COLO829 (cell line): ENCODE data around the gene SLC26A4.
"Not testable (repeated sequence)": the region's sequence is repeated elsewhere in the genome, so short reads cannot be mapped to it uniquely, and the experiment has no call there.

Source experiments
- DNase-seq: peaks from one replicate; pipeline ENCODE4 v3.0.0; 2012; ENCODE audit warnings: low spot score

SLC26A4 gene

DNA sequence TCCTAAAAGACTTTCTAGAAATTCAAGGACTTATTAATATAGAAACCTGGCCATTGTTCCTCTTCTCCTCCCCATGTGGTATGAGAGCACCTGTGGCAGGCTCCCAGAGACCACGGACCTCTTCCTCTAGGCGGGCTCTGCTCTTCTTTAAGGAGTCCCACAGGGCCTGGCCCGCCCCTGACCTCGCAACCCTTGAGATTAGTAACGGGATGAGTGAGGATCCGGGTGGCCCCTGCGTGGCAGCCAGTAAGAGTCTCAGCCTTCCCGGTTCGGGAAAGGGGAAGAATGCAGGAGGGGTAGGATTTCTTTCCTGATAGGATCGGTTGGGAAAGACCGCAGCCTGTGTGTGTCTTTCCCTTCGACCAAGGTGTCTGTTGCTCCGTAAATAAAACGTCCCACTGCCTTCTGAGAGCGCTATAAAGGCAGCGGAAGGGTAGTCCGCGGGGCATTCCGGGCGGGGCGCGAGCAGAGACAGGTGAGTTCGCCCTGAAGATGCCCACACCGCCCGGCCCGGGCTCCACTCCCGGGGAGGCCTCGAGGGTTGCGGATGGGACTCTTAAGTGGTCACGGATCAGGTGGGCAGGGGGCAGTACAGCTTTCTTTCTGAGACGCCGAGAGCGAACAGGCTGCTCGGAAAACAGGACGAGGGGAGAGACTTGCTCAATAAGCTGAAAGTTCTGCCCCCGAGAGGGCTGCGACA lies at the start of gene SLC26A4:
SLC26A4 (plus strand) TSS at position 448 of the 700 bp plus-strand sequence. CDS start 814 bp downstream, outside the sequence.
- no peak for DNase-seq

DNA sequence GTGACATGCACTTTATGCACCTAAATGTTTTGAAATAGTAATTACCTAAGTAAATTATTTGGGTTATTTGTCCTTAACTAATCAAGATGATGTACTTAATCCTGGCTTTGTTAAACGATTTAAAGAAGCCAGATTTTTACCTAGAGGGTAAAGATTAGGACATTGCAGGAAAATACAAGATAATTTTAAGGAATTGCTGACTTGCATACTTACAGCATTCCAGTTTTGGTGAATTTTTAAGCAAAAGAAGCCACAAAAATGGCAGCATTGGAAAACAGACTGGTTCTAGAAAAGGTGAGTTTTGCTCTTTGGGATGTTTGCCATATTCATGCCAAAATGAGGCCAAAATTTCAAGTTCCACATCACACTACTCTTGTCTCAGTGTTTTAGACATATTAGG lies 47.2 kb upstream of the SLC26A4 start:
- DNase-seq: no peak

DNA sequence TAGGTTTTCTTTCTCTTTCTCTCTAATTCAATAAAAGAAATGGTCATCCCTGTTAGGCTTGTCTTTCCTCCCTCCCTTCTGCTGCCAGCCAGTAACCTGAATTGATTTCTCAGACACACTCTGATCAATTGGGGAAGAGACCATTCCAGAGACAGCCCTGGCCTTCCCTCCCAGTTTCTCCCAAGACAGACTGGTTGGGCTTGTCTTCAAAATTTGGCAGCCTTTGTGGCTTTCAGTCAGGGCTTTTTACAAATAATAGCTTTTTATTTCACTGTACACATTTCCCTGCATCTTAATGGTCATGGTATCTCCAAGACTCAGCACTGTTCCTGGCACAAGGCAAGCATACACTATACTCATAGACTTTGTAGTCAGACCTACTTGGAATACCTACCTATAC lies 46.7 kb upstream of the SLC26A4 start:
- DNase-seq: no peak

DNA sequence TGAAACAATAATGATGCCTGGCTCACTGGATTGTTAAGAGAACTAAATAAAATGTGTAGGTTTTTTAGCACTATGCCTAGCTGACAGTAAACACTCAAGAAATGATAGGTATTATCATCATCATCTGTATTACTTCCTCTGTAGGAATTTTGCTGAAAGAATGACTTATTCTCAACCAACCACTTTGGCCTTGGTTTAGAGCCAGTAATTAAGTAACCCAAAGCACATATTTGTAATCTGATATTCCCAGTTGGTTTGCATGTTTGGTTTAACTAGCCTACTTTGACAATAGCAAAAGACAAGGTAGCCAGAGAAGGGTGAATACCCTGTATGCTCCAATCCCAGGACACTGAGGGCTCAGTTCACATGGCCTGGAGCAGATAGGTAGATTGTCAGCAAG lies 46.2 kb upstream of the SLC26A4 start:
- DNase-seq: no peak

DNA sequence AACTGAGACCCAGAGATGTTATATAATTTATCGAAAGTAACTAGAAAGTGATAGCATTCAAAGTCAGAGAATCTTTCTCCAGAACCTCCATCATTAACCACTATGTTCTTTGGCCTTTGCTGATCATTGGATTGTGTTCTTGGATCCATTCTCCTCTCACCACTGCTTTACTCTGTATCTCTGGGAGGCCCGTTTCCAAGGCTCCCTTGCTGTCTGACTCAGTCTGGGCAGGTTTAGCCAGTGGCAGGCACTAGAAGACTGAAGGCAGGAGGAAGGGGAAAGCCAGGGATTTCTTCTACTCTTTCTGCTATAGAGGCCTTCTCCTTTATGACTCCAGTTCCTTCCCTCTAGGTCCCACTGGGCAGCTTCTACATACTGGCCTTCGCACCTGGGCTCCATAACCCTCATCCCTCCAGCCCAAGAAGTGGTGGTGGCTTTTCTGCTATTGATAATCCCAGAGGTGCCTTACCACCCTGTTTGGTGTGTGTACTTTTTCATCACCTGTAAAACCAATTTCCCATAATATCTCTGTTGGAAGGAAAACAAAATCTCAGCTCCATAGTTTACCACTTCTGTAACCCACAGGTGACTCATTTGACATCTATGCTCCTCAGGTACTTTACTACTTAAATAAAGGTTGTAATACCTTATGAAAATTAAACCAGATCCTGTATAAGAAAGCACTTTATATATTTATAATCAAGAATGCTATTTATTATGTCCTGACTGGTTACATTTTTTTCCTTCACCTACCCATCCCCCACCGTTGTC lies 44.5 kb upstream of the SLC26A4 start:
- no peak for DNase-seq

DNA sequence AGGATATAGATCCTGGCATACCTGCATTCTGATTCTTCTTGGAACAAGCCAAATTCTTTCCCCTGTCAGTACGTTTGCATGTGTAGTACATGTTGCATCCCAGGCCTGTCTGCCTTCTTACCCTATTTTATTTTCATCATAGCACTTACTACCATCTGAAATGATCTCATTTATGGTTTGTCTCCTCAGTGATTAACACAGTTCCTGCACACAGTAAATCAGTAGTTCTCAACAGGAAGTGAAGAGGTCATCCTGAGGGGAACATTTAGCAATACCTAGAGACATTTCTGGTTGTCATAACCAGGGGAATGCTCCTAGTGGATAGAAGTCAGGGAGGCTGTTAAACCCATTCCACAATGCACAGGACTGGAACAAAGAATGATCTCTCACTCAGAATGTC lies 38.2 kb upstream of the SLC26A4 start:
- peak; percentile 26 for DNase-seq

DNA sequence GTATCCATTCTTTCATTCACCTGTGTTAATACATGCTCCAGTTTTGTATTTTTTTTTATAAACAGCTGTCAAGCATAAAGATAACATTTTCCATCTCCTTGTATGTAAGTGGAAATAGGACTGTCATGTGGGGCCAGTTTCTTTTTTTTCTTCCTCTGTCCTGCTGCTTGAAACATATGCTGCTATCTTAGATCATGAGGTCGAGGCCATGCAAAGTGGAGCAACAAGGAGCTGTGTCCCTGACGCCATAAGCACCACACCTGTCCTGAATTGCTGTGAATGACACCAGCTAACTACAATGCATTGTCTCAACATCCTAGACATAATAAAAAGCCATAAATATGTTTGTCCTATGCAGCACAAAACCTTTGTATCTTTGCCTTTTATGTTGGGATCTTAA lies 37.7 kb upstream of the SLC26A4 start:
- DNase-seq: no peak

DNA sequence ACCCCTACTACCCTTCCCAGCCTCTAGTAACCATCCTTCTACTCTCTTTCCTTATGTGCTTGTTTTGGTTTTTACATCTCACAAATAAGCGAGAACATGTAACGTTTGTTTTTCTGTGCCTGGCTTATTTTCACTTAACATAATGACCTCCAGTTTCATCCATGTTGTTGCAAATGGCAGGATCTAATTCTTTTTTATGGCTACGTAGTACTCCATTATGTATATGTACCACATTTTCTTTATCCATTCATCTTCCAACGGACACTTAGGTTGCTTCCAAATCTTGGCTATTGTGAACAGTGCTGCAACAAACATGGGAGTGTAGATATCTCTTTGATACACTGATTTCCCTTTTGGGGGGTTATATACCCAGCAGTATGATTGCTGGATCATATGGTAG lies 33.6 kb upstream of the SLC26A4 start:
- DNase-seq: no peak

DNA sequence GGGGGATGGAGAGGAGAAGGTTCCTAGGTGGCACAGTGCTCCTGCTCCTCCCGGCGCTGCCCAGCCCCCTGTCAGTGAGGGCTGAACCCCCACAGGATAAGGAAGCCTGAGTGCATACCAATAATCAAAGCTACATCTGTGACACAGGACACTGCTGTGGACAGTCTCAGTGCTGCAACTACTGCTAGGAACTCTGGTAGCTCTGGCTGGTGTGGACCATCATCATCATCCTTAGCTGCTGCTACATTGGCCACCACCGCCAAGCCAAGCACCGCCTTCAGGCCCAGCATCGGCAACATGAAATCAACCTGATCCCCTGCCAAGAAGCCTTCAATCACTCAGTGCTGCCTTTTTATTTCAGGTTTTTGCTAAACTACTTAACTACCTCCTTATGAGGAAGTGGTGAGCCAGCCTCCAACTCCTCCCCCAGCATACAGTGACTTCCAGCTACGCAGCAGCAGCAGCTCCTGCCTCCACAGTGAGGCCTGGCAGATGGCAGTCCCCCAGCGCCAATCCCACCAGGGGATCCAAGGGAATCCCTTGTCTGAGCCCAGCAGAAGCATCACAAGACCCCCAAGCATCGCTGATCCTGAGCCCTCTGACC lies 32.1 kb upstream of the SLC26A4 start:
- no peak for DNase-seq

DNA sequence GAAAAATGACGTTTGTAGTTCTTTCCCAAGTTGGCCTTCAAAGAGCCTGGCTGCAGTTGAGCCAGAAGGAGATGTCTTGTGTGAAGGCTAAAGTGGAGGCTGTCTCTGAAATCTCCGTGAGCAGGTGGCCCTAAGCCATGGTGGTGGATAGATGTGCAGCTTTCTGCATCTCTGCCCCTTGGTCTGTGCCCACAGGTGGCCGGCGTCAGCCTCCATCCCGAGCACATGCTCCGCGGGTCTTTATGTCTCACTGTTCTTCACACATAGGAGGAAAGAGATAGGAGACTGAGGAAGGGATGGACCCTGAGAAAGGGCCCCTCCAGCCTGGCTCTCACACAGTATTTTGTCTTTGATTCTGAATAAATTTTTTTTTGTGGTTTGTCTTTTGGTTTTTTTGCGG lies 30.3 kb upstream of the SLC26A4 start:
- no peak for DNase-seq

DNA sequence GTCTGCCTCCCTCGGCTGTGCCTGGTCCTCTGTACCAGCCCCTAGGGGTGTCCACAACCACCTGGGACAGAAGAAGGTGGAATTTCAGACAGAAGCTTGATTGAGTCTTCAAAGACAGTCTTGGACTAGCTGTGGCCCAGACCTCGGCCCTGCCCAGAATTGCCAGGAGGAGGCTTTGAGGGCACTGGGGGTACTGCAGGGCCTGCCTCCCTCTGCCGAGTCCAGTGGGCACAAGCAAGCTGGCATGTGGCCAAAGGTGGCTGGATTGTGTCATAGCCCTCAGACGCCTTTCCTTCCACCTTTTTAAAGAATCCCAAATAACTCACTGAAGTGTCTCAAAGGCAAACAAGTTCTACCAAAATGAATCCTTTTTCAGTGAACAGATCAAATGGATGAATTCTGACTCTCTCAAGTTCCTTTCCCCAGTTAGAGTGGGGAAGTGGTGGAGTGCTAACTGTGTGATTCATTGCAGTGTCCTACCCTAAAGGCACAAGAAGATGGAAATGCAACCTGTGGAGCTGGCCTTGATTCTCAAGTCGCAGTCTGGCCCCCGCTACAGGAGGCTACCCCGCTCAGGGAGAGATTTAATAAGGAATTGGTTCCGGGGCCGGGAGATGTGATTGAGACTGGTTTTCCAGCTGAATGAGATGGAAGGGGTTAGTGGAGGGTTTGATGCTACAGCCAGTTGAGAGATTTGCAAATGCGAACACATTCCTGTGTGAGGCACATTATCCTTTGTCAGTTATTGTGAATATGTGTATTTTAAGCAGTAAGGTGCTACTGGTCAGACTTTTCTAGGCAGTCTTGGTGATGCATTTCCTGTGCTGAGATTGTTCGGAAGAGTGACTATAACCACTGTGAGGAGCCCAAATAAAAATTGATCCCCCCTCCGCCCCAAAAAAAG lies 28.8 kb upstream of the SLC26A4 start:
- no peak for DNase-seq

DNA sequence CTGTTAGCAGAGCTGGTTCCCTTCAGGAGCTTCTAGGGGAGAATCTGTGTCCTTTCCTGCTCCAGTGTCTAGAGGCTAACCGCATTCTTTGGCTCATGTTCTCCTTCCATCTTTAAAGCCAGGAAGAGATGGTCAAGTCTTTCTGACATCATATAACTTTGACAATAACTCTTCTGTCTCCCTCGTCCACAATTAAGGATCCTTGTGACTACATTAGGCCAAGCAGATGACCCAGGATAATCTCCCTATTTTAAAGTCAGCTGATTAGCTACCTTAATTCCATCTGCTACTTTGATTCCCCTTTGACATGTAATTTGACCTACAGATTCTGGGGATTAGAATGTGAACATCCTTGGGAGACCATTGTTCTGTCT lies 28.1 kb upstream of the SLC26A4 start:
- peak; percentile 81 for DNase-seq

DNA sequence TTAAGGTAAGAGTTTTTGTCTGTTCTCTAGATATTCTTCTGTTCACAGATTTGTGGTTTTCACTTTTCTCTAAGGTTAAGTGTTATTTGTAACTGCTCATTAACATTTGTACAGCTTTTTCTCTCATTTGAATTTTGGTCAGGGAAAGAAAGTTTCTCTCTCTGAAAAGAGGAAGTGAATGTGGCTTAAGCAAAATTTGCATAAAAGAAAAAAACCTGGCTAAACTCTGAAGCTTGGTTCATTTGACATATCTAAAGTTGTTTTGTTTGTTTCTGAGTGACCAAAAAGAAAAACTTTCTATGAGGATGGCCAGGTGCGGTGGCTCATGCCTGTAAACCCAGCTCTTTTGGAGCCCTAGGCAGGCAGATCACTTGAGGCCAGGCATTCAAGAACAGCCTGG lies 22.0 kb upstream of the SLC26A4 start:
- DNase-seq: no peak

DNA sequence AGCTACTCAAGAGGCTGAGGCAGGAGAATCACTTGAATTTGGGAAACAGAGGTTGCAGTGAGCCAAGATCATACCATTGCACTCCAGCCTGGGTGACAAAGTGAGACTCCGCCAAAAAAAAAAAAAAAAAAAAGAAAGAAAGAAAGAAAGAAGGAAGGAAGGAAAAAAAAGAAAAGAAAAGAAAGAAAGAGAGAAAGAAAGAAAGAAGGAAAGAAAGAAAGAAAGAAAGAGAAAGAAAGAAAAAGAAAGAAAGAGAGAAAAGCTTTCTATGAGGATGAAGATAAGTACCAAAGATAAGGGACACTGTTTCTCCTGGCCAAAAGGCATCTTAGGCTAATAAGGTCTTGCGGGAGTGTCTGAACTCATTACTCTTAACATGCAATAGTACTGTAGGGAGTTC lies 21.6 kb upstream of the SLC26A4 start:
- DNase-seq: not testable (repeated sequence)

DNA sequence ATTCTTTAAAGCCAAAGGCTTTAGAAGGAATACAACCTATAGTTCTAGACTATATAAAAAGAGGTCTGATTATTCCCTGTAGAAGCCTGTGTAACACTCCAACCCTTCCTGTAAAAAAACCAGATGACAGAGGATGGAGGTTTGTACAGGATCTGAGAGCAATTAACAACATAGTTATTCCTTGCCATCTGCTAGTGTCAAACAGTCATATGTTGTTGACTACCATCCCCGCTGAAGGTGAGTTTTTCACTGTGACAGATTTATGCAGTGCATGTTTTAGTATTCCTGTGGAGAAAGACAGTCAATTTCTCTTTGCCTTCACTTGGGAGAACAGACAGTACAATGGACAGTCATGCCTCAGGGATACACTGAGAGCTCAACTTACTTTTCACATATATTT lies 19.0 kb upstream of the SLC26A4 start:
- no peak for DNase-seq

DNA sequence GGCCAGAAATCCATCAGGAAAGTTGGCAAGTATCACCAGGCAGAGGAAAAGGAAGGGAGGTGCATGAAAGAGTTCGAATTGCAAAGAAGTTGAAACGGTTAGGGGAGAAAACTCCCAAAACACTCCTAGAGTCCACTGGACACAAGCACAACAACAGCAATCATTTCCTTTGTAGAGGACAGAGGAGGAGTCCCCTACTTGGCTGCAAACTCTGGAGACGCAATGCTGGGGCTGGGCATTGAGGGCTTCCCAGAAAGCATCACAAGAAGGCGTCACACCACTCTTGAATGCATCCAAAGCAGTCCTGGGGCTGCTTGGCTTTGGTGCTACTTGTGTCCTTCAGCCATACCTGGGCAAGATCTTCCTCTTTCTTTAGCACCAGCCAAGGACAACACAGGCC lies 18.1 kb upstream of the SLC26A4 start:
- DNase-seq: no peak

DNA sequence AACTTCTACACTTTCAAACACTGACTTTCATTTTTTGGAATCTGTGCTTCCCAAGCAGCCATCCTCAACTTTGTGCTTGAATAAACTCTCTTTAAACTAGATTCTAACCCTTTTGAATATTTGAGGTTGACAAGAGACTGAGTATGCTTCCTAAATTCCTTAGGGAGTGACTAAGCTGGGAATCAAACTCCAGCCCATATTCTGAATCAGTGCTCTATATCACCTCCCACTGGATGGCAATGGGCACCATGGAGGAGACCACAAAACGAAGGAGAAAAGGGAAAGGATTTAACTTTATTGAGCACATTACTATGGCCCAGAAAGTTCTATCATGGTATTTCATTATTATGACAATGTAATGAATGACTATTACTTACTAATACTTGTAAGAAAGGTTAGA lies 17.2 kb upstream of the SLC26A4 start:
- peak; percentile 27 for DNase-seq

DNA sequence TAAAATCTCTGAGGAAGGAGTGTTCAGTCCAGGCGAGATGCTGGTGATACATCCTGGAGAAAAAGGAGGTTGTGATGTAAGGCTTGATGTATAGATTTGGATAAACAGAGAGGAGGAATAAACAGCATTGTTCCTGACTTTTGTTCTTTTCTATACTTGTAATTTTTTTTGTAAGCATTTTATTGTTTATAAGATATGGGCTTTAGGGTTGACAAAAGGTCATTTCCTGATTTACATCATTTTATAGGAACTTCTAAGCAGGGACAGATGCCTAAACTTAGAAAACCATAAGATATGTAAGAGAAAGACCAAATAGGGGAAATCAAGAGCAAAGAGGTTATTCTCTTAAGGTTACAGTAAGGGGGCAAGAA lies 16.7 kb upstream of the SLC26A4 start:
- no peak for DNase-seq

DNA sequence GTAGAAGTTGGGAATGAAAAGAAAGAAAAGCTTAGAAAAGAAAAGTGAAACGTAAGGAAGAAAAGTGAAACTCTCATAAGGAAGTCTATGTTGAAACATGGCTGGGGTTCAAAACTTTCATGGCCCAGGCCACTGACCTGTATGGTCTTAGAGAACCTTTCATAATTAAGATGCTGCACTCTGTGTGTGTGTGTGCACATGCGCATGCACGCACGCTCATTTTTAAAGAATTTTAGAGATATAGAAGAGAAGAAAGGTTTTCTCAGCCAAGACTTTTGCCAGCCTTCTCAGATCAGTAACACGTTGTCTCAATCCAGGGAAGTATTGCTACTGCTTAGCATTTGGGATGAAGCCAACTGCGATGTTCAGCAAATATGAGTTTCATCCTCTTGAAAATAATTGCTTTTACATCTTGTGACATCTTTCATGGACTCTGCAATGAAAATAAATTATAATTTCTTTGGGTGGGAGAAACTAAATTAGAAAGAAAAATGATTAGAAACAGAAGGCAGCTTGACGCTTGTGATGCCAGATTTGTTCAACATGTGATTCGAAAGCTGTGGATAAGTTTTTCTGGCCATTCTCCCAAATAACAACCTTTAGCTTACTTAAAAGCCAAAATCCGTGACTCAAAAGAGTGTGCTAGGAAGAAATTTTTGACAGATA lies 16.2 kb upstream of the SLC26A4 start:
- DNase-seq: no peak

DNA sequence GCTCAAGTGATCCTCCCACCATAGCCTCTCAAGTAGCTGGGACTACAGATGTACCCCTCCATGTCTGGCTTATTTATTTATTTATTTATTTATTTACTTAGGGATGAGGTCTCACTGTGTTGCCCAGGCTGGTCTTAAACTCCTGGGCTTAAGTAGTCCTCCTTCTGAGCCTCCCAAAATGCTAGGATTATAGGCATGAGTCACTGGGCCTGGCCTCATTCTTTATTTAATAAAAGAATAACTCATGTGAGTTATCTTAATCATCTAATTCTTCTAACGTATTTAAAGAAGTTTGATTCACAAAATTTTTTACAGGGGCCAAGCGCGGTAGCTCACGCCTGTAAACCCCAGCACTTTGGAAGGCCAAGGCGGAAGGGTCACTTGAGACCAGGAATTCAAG lies 8.0 kb upstream of the SLC26A4 start:
- DNase-seq: no peak

DNA sequence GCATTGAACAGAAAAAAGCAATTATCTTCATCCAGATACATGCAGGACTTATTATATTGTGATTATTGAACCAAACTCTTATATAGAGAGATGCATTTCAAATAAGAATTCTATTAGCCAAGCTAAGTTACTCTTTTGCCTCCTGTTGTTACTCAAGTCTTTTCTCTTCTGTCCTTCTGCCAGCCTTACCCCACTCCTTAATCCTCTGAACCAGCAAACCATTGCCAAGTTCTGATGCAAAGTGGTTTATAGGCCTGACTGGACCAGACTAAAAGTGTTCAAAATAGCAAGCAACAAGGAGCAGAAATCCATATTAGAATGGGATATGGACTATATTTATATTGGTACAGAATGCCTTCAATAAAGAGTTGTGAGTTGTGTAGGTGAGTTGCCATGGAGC lies 2.2 kb upstream of the SLC26A4 start:
- no peak for DNase-seq

DNA sequence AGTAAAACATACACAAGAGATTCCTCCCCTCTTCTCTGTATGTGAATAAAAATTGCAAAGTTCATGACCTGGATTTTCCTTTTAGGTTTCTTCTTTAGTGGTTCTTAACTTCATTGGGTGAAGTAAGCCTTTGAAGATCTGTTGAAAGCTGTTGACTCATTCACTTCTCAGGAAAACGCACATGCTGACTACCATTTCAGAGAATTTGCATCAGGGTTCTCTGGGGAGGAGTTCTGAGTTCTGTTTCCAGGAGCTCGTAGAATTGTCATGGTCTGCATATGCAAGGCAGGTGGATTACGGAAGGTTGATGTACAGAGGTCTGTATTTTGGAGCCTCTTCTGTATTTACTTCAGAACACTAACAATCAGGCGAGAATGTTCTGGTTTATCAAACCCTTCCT lies 962 bp upstream of the SLC26A4 start:
- DNase-seq: peak; percentile 13
